ENCODE data around the gene TNS3. TPM values are rescaled to one million over a fixed set of nuclear protein-coding genes. Genes with fewer than 3 reads are reported as not detected.

The TNS3 gene
- total RNA-seq, 2 experiments from 2014 or later, result 0.11 TPM

DNA sequence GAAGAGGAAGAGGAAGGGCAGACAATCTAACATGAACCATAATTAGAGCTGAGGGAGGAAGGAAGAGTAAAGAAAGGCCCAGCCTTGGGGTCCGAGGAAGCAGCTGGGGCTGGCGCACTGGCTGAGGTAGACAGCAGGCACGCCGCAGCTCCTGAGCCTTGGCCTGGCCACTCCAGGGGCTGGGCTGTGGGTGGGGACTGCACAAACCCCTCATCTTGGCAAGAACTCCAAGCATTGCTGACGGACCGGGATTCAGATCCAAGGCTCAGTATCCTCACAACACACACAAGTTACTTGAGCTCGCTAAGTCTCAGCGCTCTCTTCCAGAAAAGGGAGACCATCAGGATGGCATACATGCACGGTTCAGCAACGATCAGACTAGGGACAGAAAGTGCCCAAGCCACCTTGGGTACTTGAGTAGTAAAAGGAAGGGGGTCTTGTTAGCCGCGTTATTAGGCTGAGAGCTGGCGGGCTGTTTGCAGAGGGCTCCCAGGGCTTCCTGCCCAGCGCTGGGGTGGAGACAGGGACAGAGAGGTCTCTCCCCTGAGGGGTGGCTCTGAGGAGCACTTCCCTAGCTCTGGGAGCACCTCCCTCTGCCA, 4.5 kb downstream of the TNS3 start:
- ChIA-PET POLR2A (no interaction called here), CTCF (no interaction called here)
- DNase-seq (no peak), ATAC-seq (no peak)
- intact Hi-C loops (cut with DNase I, micrococcal nuclease), result no loop called here
- Mint-ChIP-seq H3K27me3 (peaks cover 13% of the 10 kb centered on the region), H3K4me3 (no peak overlapping the region), H3K36me3 (ENCODE audit: low read depth) (no peaks in the 10 kb centered on the region), H3K4me1 (no peaks in the 10 kb centered on the region), H3K9me3 (ENCODE audit: low read depth) (no peaks in the 10 kb centered on the region), H3K27ac (no peak overlapping the region)

DNA sequence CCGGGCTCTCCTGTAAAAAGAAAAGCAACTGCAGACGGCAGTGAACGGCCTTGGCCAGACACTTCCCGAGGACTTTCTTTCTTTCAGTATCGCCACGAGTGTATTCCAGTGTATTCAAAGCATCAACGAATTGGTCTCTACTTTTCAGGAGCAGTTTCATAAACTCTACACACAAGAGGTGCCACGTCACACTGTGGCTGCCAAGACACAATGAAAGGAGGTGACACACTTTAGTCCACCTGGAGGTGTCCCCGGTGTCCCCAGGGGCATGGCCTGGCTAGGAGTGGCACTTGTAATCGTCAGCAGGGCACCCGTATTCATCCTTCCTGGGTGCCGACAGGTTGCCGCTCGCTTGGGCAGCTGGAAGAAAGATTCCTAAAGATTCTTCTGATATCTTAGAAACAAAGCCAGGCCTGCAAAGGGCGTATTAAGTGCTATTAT, 5.0 kb downstream of the TNS3 start:
- Mint-ChIP-seq H3K36me3 (ENCODE audit: low read depth) (no peaks in the 10 kb centered on the region), H3K4me3 (no peak overlapping the region), H3K27me3 (peaks cover 10% of the 10 kb centered on the region), H3K27ac (no peak overlapping the region), H3K9me3 (ENCODE audit: low read depth) (no peaks in the 10 kb centered on the region), H3K4me1 (no peaks in the 10 kb centered on the region)
- ChIA-PET CTCF (no interaction called here), POLR2A (no interaction called here)
- no peak for DNase-seq
- intact Hi-C loops (cut with DNase I, micrococcal nuclease), result no loop called here
- ATAC-seq, result no peak

DNA sequence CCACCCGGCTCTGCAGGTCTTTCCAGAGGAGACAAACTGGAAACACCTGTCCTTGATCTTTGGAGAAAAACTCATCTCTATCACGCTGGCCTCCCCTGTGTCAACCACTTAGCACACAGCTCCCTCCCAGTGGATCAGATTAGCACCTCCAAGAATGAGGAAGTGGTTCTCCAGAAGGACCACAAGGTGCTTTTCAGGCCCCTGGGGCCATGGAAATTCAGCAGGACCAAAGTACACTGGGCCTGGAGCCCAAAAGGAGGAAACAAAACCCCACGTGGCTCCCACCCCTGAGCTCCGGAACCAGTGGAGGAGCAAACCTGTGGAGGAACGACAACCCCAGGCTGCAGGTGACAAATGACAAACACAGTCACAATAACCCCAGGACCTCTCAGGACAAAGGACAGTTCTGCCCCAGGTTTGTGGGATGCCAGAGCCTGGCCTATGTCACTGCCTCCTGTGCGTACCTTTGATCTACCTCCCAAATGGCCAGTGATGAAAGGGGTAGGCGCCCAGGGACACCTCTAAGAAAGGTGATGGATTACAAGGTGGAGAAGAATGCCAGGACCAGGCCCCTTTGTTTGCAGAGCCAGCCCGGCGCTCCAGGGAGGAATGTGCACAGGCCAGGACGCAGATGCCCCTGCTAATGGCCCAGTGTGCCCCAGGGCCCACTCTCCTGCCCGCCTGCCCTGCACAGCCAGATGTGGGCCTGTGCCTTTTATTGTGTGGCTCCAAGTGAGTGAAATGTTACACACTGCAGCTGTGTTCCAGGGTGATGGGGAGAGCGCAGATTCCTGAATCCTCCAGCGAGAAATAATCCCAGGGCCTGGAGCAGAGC, 5.7 kb downstream of the TNS3 start:
- H3K36me3 Mint-ChIP-seq (ENCODE audit: low read depth), result no peaks in the 10 kb centered on the region
- no peak for DNase-seq
- ATAC-seq, result no peak
- POLR2A ChIA-PET, result no interaction called here
- CTCF ChIA-PET, result no interaction called here
- no peaks in the 10 kb centered on the region for H3K4me1 Mint-ChIP-seq
- H3K27ac Mint-ChIP-seq, result no peak overlapping the region
- peaks cover 10% of the 10 kb centered on the region for H3K27me3 Mint-ChIP-seq
- no peak overlapping the region for H3K4me3 Mint-ChIP-seq
- intact Hi-C loops (cut with DNase I, micrococcal nuclease), result no loop called here
- no peaks in the 10 kb centered on the region for H3K9me3 Mint-ChIP-seq (ENCODE audit: low read depth)

DNA sequence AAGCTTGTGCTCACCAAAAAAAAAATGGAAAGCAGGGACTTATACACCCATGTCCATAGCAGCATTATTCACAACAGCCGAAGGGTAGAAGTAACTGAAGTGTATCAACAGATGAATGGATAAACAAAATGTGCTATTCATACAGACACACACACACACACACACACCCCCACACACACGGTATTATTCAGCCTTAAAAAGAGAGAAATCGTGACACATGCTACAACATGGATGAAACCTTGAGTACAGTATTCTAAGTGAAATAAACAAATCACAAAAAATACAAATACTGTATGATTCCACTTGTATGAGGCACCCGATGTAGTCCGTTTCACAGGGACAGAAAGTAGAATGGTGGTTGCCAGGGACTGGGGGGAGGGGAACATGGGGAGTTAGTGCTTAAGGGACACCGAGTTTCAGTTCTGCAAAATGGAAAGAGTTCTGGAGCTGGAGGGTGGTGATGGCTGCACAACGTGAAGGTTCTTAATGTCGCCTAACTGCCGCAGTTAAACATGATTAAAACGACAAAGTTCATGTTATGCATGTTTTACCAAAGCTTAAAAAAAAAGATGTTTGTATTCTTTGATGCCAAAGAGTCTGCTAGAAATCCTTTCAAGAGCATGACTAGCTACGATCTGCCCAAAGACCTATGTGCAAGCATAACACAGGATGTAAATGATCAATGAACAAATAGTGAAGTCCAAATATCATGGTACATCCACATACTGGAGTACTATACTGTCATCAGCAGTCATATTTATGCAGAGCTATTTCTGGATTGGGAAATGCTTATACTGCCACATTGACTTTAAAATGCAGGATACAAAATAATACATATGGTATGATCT, 7.2 kb downstream of the TNS3 start:
- ChIA-PET CTCF (no interaction called here), POLR2A (no interaction called here)
- H3K4me1 Mint-ChIP-seq, result no peaks in the 10 kb centered on the region
- peaks cover 3% of the 10 kb centered on the region for H3K27me3 Mint-ChIP-seq
- ATAC-seq (no peak), DNase-seq (no peak)
- no peaks in the 10 kb centered on the region for H3K36me3 Mint-ChIP-seq (ENCODE audit: low read depth)
- intact Hi-C loops (cut with DNase I, micrococcal nuclease), result no loop called here
- no peak overlapping the region for H3K4me3 Mint-ChIP-seq
- no peak overlapping the region for H3K27ac Mint-ChIP-seq
- no peaks in the 10 kb centered on the region for H3K9me3 Mint-ChIP-seq (ENCODE audit: low read depth)

DNA sequence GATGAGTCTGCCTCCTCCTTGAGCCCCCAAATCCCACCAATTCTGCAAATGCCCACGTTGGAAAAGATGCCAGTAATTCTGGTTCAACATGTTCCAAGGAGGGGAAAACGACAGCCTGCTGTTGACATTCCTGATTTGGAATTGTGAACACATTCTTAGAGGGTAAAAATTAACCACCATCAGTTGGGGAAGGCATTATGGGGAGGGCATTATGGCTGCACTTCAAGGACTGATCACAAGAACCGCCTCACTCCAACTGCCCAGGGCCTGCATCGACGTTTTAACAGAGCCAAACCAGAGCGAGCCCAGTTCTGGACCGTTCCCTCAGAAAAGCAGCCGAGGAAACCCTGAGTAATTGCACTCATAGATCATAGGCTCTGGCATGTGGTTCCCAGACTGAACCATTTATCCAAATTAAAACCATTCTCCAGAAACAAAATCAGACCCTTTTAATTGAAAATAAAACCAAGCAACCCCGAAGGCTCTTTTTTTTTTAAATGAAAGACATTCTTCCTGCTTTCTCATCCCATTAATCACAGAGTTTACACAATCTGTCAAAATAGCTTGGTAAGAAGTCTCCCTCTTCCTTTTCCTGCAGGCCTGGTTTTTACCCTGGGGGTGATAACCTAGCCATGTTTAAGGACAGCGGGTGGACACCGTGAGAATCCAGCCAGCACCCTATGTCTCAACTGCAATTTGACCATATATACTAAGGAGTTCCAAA, 8.0 kb downstream of the TNS3 start:
- ChIA-PET CTCF (no interaction called here), POLR2A (no interaction called here)
- no peaks in the 10 kb centered on the region for H3K9me3 Mint-ChIP-seq (ENCODE audit: low read depth)
- H3K36me3 Mint-ChIP-seq (ENCODE audit: low read depth), result no peaks in the 10 kb centered on the region
- ATAC-seq (no peak), DNase-seq (no peak)
- peaks cover 2% of the 10 kb centered on the region for H3K27me3 Mint-ChIP-seq
- no peak overlapping the region for H3K4me3 Mint-ChIP-seq
- intact Hi-C loops (cut with DNase I, micrococcal nuclease), result no loop called here
- H3K4me1 Mint-ChIP-seq, result no peaks in the 10 kb centered on the region
- no peak overlapping the region for H3K27ac Mint-ChIP-seq

DNA sequence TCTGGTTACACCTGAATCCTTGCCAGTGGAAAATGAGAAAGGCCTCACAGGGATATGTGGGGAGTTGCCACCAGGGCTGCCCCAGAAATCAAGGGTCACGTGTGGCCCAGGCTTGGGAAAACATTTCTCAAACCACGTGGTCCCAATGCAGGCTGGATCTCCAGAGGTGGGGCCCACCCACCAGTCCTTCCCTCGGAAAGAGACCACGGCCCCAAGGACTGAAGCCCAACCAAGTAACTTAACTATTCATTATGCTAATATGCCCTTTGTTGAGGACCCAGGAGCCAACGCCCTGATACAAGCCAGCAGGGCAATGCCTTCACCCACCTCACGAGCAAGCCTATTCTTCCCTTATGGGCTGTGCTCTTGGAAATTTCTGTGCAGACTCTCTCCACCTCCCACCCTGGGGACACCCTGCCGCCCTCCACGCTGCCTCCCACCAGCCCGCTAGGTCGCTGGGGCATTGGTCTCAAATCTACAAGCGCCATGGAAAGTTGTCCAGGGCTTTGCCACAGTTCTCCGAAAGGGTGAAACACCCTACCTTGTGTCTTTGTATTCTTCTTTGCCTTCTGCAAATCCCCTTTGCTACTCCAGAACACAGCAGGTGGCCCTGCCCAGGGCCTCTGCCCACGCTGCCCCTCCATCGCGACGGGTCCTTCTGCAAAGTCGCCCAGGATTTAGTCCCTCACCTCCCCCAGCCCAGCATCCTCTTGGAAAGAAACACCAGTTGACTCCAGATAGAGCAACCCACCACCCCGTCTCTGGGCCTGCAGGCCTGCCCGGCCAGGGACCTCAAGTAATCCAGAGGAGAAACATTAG, 8.8 kb downstream of the TNS3 start:
- no peak for DNase-seq
- Mint-ChIP-seq H3K27ac (no peak overlapping the region), H3K4me3 (no peak overlapping the region), H3K9me3 (ENCODE audit: low read depth) (no peaks in the 10 kb centered on the region), H3K27me3 (peaks cover 4% of the 10 kb centered on the region), H3K4me1 (no peaks in the 10 kb centered on the region), H3K36me3 (ENCODE audit: low read depth) (no peaks in the 10 kb centered on the region)
- intact Hi-C loops (cut with DNase I, micrococcal nuclease), result no loop called here
- ChIA-PET POLR2A (no interaction called here), CTCF (no interaction called here)
- ATAC-seq, result no peak

DNA sequence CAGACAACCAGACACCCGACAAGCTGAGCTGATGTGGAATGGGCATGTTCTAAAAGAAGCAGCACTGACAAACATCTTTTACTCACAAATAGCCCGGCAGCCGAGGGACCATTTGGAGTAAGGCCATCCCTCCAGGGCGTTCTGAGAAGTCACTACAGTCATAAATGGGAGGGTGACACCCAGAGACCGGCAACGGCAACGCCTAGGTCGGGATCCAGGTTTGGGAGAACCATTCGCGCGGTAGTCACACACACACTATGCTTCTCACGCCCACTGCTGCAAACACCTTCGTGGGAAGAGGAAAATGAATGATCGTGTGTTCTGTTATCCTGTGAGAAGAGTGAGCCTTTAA, 9.8 kb downstream of the TNS3 start:
- POLR2A ChIA-PET, result no interaction called here
- intact Hi-C loops (cut with DNase I, micrococcal nuclease), result no loop called here

DNA sequence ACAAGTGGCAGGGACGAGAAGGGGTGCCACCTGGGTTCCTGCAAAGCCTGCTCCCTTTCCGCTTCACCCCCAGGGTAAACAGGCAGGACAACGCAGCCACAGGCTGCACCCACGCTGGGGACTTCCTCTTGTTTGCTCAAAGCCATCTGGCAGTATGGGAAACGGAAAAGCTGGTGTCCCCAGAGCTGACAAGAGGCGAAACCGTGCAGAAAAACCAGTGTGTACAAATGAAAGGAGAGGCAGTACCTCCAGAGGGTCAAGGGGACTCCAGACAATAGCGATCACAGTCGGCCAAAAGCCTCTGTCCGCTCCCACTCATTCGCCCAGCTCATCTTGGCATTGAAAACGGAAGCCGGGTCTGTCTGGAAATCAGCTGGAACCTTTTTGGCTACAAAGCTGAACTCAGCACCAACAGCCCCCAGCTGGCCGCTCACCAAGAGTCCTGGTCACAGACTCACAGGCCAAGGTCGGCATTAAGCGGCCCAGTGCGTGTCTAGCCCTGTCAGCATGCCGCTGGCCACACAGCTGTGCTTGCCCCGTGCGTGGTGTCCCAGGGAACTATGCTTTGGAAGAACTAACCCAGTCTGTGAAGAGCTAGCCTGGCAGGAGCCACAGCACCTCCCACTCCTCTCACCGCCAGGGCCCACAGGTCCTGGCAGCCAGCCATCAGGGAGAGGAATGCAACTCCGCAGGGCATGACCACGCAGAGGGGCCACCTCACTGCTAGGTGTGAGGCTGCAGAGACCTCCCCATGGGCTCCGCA, 10.4 kb downstream of the TNS3 start:
- ATAC-seq, result no peak
- CTCF ChIA-PET, result interaction anchor here (1.1 kb wide), 1 partner anchor 9 kb away, joined by 3 read pairs; no protein-coding TSS in a partner anchor
- Mint-ChIP-seq H3K36me3 (ENCODE audit: low read depth) (no peaks in the 10 kb centered on the region), H3K4me3 (no peak overlapping the region), H3K27me3 (peaks cover 4% of the 10 kb centered on the region), H3K27ac (no peak overlapping the region), H3K9me3 (ENCODE audit: low read depth) (no peaks in the 10 kb centered on the region), H3K4me1 (no peaks in the 10 kb centered on the region)
- intact Hi-C loops (cut with DNase I, micrococcal nuclease), result no loop called here
- POLR2A ChIA-PET, result no interaction called here
- DNase-seq, result no peak

More for the DNA sequence above, 9.8 kb downstream of the TNS3 start:
- no peak overlapping the region for H3K4me3 Mint-ChIP-seq
- no peak overlapping the region for H3K27ac Mint-ChIP-seq
- H3K4me1 Mint-ChIP-seq, result no peaks in the 10 kb centered on the region
- DNase-seq (no peak), ATAC-seq (no peak)
- peaks cover 4% of the 10 kb centered on the region for H3K27me3 Mint-ChIP-seq
- no peaks in the 10 kb centered on the region for H3K9me3 Mint-ChIP-seq (ENCODE audit: low read depth)
- CTCF ChIA-PET, result no interaction called here
- H3K36me3 Mint-ChIP-seq (ENCODE audit: low read depth), result no peaks in the 10 kb centered on the region

DNA sequence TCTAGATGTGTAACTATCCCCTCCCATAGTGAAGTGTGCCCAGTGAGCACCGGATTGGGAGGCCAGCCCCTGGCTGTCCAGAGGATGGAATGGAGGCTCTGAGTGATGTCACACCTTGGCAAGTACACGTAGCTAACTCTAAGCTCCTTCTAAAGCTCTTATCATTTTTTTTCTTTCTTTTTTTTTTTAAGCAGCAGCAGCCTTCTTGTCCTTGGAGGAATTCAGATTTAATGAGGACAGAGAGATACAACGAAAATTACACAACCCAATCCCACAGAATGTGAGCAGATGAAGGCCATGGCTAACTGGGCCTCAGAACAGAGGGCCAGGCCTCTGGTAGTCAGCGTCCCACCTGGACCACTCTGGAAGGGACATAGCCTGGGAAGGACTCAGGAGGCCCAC, 11.3 kb downstream of the TNS3 start:
- no peak overlapping the region for H3K27ac Mint-ChIP-seq
- no peaks in the 10 kb centered on the region for H3K36me3 Mint-ChIP-seq (ENCODE audit: low read depth)
- ATAC-seq (no peak), DNase-seq (no peak)
- H3K4me1 Mint-ChIP-seq, result no peaks in the 10 kb centered on the region
- ChIA-PET POLR2A (no interaction called here), CTCF (interaction anchor here (1.1 kb wide), 1 partner anchor 8 kb away, joined by 3 read pairs; no protein-coding TSS in a partner anchor)
- intact Hi-C loops (cut with DNase I, micrococcal nuclease), result no loop called here
- no peak overlapping the region for H3K4me3 Mint-ChIP-seq
- H3K27me3 Mint-ChIP-seq, result peaks cover 4% of the 10 kb centered on the region
- no peaks in the 10 kb centered on the region for H3K9me3 Mint-ChIP-seq (ENCODE audit: low read depth)

DNA sequence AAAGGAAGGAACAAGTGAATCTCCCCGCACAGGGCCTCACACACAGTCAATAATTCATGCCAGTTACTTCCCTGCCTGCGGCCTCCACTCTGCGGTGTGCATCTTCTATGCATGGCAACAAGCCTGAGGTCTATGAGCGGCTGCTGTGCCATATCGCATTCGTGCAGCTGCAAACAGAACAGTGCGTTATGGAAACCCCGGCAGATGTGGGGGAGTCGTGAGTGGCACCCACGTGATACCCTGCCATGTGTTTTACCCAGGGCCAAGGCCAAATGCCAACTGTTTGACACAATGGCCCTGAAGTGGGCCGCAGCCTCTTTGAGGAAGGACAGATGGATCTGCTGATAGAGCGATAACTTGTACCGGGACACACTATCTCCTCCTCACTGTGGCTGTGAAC, 13.4 kb downstream of the TNS3 start:
- Mint-ChIP-seq H3K4me1 (no peaks in the 10 kb centered on the region), H3K27ac (no peak overlapping the region), H3K36me3 (ENCODE audit: low read depth) (no peaks in the 10 kb centered on the region), H3K27me3 (peaks cover 4% of the 10 kb centered on the region), H3K4me3 (no peak overlapping the region), H3K9me3 (ENCODE audit: low read depth) (no peaks in the 10 kb centered on the region)
- intact Hi-C loops (cut with DNase I, micrococcal nuclease), result no loop called here
- ATAC-seq (no peak), DNase-seq (no peak)
- CTCF ChIA-PET, result no interaction called here
- POLR2A ChIA-PET, result no interaction called here
